ENCODE measurements around the gene GMPS.
A peak's percentile ranks its signal among the peaks of the same experiment; 100 is the strongest.

Gene GMPS

GRCh38 chr3:155912090-155912489, 41.6 kb downstream of the GMPS start:
- TF ChIP-seq, protein P1, sequence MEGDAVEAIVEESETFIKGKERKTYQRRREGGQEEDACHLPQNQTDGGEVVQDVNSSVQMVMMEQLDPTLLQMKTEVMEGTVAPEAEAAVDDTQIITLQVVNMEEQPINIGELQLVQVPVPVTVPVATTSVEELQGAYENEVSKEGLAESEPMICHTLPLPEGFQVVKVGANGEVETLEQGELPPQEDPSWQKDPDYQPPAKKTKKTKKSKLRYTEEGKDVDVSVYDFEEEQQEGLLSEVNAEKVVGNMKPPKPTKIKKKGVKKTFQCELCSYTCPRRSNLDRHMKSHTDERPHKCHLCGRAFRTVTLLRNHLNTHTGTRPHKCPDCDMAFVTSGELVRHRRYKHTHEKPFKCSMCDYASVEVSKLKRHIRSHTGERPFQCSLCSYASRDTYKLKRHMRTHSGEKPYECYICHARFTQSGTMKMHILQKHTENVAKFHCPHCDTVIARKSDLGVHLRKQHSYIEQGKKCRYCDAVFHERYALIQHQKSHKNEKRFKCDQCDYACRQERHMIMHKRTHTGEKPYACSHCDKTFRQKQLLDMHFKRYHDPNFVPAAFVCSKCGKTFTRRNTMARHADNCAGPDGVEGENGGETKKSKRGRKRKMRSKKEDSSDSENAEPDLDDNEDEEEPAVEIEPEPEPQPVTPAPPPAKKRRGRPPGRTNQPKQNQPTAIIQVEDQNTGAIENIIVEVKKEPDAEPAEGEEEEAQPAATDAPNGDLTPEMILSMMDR (IDR thresholded peaks at IDR 0.05; ENCODE audit: low read depth, low read length): no peak
- no peak for DNase-seq (ENCODE audit: low read depth in 2 of 2)
- no peak overlapping the region for H3K4me3 ChIP-seq (replicated peaks in 1 of 2; ENCODE audit: low read depth in 2 of 2, low read length in 2 of 2)

- DNase-seq (ENCODE audit: low read depth in 2 of 2): peak; percentile 39 to 46
These were observed 42.2 kb downstream of the GMPS start for GRCh38 chr3:155912579-155913190.

GRCh38 chr3:155917781-155918180, 47.3 kb downstream of the GMPS start:
- H3K4me3 ChIP-seq (replicated peaks in 1 of 2; ENCODE audit: low read depth in 2 of 2, low read length in 2 of 2): no peak overlapping the region
- TF ChIP-seq, protein P1 (IDR thresholded peaks at IDR 0.05; ENCODE audit: low read depth, low read length): no peak
- DNase-seq (ENCODE audit: low read depth in 2 of 2): peak in 1 of 2 donors; percentile 24

More at GRCh38 chr3:155912579-155913190, 42.2 kb downstream of the GMPS start:
- H3K4me3 ChIP-seq (replicated peaks in 1 of 2; ENCODE audit: low read depth in 2 of 2, low read length in 2 of 2): no peak overlapping the region
- TF ChIP-seq, protein P1 (IDR thresholded peaks at IDR 0.05; ENCODE audit: low read depth, low read length): no peak

GRCh38 chr3:155919728-155920127, 49.3 kb downstream of the GMPS start:
- no peak for DNase-seq (ENCODE audit: low read depth in 2 of 2)
- no peak overlapping the region for H3K4me3 ChIP-seq (replicated peaks in 1 of 2; ENCODE audit: low read depth in 2 of 2, low read length in 2 of 2)
- TF ChIP-seq, protein P1 (IDR thresholded peaks at IDR 0.05; ENCODE audit: low read depth, low read length): no peak

- TF ChIP-seq, protein P1 (IDR thresholded peaks at IDR 0.05; ENCODE audit: low read depth, low read length): no peak
- no peak overlapping the region for H3K4me3 ChIP-seq (replicated peaks in 1 of 2; ENCODE audit: low read depth in 2 of 2, low read length in 2 of 2)
- no peak for DNase-seq (ENCODE audit: low read depth in 2 of 2)
These were observed 51.0 kb downstream of the GMPS start for GRCh38 chr3:155921486-155921885.

DNA sequence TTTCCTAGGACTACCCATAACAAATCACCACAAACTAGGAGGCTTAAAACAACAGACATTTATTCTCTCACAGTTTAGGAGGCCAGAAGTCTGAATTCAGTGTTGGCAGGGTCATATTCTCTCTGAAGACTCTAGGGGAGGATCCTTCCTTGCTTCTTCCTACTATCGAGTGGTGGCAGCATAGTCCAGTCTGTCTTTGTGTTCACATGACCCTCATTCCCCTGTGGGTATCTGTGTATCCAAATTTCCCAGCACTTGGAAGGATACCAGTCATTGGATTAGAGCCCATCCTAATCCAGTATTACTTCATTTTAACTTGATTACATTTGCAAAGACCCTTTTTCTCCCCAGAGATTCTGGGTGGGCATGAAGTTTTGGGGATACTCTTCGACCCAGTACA, 63.8 kb downstream of the GMPS start:
- peak; percentile 41 to 54 for DNase-seq (ENCODE audit: low read depth in 2 of 2)
- TF ChIP-seq, protein P1 (IDR thresholded peaks at IDR 0.05; ENCODE audit: low read depth, low read length): peak; percentile 12
- H3K4me3 ChIP-seq (replicated peaks in 1 of 2; ENCODE audit: low read depth in 2 of 2, low read length in 2 of 2): no peak overlapping the region

- TF ChIP-seq, protein P1 (IDR thresholded peaks at IDR 0.05; ENCODE audit: low read depth, low read length): no peak
- H3K4me3 ChIP-seq (replicated peaks in 1 of 2; ENCODE audit: low read depth in 2 of 2, low read length in 2 of 2): no peak overlapping the region
- DNase-seq (ENCODE audit: low read depth in 2 of 2): no peak
These were observed 68.0 kb downstream of the GMPS start for GRCh38 chr3:155938409-155938808.
